Neural cell (in vitro differentiated cells): ENCODE measurements around the gene FBLL1. TPM values are rescaled to one million over a fixed set of nuclear protein-coding genes. Genes with fewer than 3 reads are reported as not detected.

Source experiments
- H2AFZ ChIP-seq: fragments of 200-600, 300-800 bp; sonication (generic), shearing (Covaris generic); 2 replicates; pipeline ENCODE4 v1.6.0; 2014; ENCODE audit warnings: low read depth, mild to moderate bottlenecking, antibody characterized with exemption, low read length, moderate library complexity
- H3F3A ChIP-seq: fragments of 200-600 bp; shearing (Covaris generic); 2 replicates; pipeline ENCODE4 v1.6.1; 2016; ENCODE audit warnings: mild to moderate bottlenecking, moderate library complexity, mixed read lengths, antibody characterized with exemption, low read length; ENCODE audit not compliant: insufficient read depth, poor library complexity, severe bottlenecking
- H3K27ac ChIP-seq: fragments of 200-600, 300-800 bp; sonication (generic), shearing (Covaris generic); 2 replicates; pipeline ENCODE4 v1.5.1; 2014; ENCODE audit warnings: mild to moderate bottlenecking, low read length, moderate library complexity
- H3K27me3 ChIP-seq: fragments of 300-800, 200-600 bp; sonication (generic), shearing (Covaris generic); 2 replicates; pipeline ENCODE4 v1.6.0; 2014; ENCODE audit warnings: mild to moderate bottlenecking, low read depth, low read length, moderate library complexity; ENCODE audit not compliant: insufficient read depth
- H3K36me3 ChIP-seq: fragments of 300-800, 200-600 bp; sonication (generic), shearing (Covaris generic); 2 replicates; pipeline ENCODE4 v1.5.1; 2014; ENCODE audit warnings: mild to moderate bottlenecking, antibody characterized with exemption, low read length, moderate library complexity; ENCODE audit not compliant: insufficient read depth
- H3K4me2 ChIP-seq: fragments of 300-800, 200-600 bp; sonication (generic), shearing (Covaris generic); 2 replicates; pipeline ENCODE4 v1.6.0; 2014; ENCODE audit warnings: mild to moderate bottlenecking, low read length
- H3K4me3 ChIP-seq: fragments of 300-800, 200-600 bp; sonication (generic), shearing (Covaris generic); 2 replicates; pipeline ENCODE4 v1.5.1; 2014; ENCODE audit warnings: mild to moderate bottlenecking, low read length, moderate library complexity
- H3K79me2 ChIP-seq: fragments of 200-600 bp; shearing (Covaris generic); replicated peaks from 2 replicates; pipeline ENCODE4 v1.6.0; 2014; ENCODE audit warnings: mild to moderate bottlenecking, low read length, moderate library complexity; ENCODE audit not compliant: insufficient read depth
- H3K9ac ChIP-seq: fragments of 300-800, 200-600 bp; sonication (generic), shearing (Covaris generic); 2 replicates; pipeline ENCODE4 v1.6.1; 2016; ENCODE audit warnings: mild to moderate bottlenecking, low read length, mixed read lengths
- H3K9me2 ChIP-seq: fragments of 200-600 bp; shearing (Covaris generic); 2 replicates; pipeline ENCODE4 v1.6.1; 2016; ENCODE audit warnings: mild to moderate bottlenecking, low read length, mixed read lengths; ENCODE audit not compliant: insufficient read depth
- H3K9me3 ChIP-seq: fragments of 200-600, 300-800 bp; sonication (generic), shearing (Covaris generic); 2 replicates; pipeline ENCODE4 v1.6.1; 2016; ENCODE audit warnings: mild to moderate bottlenecking, mixed run types, low read length, moderate library complexity, mixed read lengths
- H4K20me1 ChIP-seq: fragments of 200-600 bp; shearing (Covaris generic); 2 replicates; pipeline ENCODE4 v1.6.1; 2016; ENCODE audit warnings: mild to moderate bottlenecking, mixed run types; ENCODE audit not compliant: insufficient read depth
- EP300 ChIP-seq: fragments of 450-650 bp; conservative IDR thresholded peaks from 2 replicates; pipeline ENCODE4 v1.6.1; 2014; ENCODE audit warnings: antibody characterized with exemption, mild to moderate bottlenecking, moderate library complexity; ENCODE audit not compliant: poor library complexity, severe bottlenecking
- EZH2 ChIP-seq: fragments of 200-600, 300-800 bp; shearing (Covaris generic), sonication (generic); IDR thresholded peaks from 2 replicates; pipeline ENCODE4 v1.6.1; 2014; ENCODE audit warnings: antibody characterized with exemption, low read length, borderline replicate concordance, mild to moderate bottlenecking; ENCODE audit not compliant: insufficient read depth, poor library complexity, severe bottlenecking
- MXI1 ChIP-seq: fragments of 450-650 bp; conservative IDR thresholded peaks from 2 replicates; pipeline ENCODE4 v1.6.1; 2014; ENCODE audit warnings: antibody characterized with exemption, mild to moderate bottlenecking; ENCODE audit not compliant: poor library complexity, severe bottlenecking
- POLR2AphosphoS5 ChIP-seq: IDR thresholded peaks from 2 replicates; pipeline ENCODE4 v1.6.1; 2012
- RAD21 ChIP-seq: fragments of 450-650 bp; conservative IDR thresholded peaks from 2 replicates; pipeline ENCODE4 v1.6.1; 2014; ENCODE audit warnings: antibody characterized with exemption, mild to moderate bottlenecking, moderate library complexity
- SMC3 ChIP-seq: fragments of 450-650 bp; conservative IDR thresholded peaks from 2 replicates; pipeline ENCODE4 v1.6.1; 2014; ENCODE audit warnings: antibody characterized with exemption, mild to moderate bottlenecking, moderate library complexity; ENCODE audit not compliant: poor library complexity
- TAF1 ChIP-seq: IDR thresholded peaks from 2 replicates; pipeline ENCODE4 v1.6.1; 2012; ENCODE audit warnings: low read depth
- polyA plus RNA-seq: library from polyadenylated mRNA; depleted of rRNA; stranded (reverse); fragments of >200 nt; gene quantifications from 2 replicates; pipeline ENCODE4 v1.2.3, GENCODE V29; 2014
- TF ChIP-seq, protein P1 (sequence below): IDR thresholded peaks from 2 replicates; pipeline ENCODE4 v1.6.1; 2012; ENCODE audit warnings: borderline replicate concordance
- TF ChIP-seq, protein P2 (sequence below): fragments of 450-650 bp; IDR thresholded peaks from 2 replicates; pipeline ENCODE4 v1.5.1; 2014; ENCODE audit warnings: antibody characterized with exemption, mild to moderate bottlenecking, moderate library complexity; ENCODE audit not compliant: poor library complexity, severe bottlenecking

Gene FBLL1
- polyA plus RNA-seq, 1 donor from 2014 or later: 63.7 TPM

DNA sequence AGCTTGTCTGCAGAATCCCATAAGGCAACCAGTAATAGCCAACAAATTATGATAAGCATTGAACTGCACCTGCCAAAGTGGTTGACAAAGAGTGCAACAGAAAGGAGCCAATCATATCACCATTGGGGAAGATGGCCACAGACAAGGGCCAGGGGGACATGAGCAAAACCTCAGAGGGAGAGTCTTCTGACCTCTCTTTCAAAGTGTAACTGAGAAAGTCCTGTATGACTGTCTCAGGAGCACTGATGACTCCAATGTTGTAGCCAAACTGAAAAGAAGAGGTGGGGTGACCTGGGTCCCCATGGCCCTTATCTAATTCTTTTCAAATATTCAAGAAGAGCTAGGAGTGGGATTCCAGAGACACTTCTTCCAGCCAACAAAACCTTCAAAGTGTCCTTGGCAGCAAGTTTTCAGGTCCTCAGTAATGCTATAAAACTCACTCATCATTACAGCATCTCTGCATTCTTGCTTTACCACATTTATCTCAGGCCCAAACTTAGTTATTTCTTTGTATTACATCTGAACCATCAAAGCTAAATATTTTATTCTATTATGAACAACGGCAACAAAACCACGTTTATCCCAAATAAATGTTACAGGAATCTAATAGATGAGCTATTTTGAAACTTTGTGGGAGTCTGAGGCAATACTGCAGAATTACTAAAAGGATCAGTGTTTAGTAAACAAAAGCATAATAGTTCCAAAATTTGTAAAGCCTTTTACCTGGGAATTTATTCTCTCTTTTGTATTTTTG, 24.4 kb downstream of the FBLL1 start:
- Histone ChIP-seq H3K9ac (no peak overlapping the region), H3F3A (no peaks in the 10 kb centered on the region), H3K4me3 (no peak overlapping the region), H3K27me3 (no peaks in the 10 kb centered on the region), H3K27ac (no peak overlapping the region), H3K9me3 (no peaks in the 10 kb centered on the region), H3K79me2 (peaks cover 15% of the 10 kb centered on the region), H2AFZ (no peak overlapping the region), H4K20me1 (no peaks in the 10 kb centered on the region), H3K36me3 (peaks cover 19% of the 10 kb centered on the region), H3K4me2 (no peak overlapping the region), H3K9me2 (no peaks in the 10 kb centered on the region)
- TF ChIP-seq, protein P1, sequence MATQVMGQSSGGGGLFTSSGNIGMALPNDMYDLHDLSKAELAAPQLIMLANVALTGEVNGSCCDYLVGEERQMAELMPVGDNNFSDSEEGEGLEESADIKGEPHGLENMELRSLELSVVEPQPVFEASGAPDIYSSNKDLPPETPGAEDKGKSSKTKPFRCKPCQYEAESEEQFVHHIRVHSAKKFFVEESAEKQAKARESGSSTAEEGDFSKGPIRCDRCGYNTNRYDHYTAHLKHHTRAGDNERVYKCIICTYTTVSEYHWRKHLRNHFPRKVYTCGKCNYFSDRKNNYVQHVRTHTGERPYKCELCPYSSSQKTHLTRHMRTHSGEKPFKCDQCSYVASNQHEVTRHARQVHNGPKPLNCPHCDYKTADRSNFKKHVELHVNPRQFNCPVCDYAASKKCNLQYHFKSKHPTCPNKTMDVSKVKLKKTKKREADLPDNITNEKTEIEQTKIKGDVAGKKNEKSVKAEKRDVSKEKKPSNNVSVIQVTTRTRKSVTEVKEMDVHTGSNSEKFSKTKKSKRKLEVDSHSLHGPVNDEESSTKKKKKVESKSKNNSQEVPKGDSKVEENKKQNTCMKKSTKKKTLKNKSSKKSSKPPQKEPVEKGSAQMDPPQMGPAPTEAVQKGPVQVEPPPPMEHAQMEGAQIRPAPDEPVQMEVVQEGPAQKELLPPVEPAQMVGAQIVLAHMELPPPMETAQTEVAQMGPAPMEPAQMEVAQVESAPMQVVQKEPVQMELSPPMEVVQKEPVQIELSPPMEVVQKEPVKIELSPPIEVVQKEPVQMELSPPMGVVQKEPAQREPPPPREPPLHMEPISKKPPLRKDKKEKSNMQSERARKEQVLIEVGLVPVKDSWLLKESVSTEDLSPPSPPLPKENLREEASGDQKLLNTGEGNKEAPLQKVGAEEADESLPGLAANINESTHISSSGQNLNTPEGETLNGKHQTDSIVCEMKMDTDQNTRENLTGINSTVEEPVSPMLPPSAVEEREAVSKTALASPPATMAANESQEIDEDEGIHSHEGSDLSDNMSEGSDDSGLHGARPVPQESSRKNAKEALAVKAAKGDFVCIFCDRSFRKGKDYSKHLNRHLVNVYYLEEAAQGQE: no peak
- TF ChIP-seq SMC3: no peak
- TF ChIP-seq, protein P2, sequence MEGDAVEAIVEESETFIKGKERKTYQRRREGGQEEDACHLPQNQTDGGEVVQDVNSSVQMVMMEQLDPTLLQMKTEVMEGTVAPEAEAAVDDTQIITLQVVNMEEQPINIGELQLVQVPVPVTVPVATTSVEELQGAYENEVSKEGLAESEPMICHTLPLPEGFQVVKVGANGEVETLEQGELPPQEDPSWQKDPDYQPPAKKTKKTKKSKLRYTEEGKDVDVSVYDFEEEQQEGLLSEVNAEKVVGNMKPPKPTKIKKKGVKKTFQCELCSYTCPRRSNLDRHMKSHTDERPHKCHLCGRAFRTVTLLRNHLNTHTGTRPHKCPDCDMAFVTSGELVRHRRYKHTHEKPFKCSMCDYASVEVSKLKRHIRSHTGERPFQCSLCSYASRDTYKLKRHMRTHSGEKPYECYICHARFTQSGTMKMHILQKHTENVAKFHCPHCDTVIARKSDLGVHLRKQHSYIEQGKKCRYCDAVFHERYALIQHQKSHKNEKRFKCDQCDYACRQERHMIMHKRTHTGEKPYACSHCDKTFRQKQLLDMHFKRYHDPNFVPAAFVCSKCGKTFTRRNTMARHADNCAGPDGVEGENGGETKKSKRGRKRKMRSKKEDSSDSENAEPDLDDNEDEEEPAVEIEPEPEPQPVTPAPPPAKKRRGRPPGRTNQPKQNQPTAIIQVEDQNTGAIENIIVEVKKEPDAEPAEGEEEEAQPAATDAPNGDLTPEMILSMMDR: no peak
- TF ChIP-seq EZH2: no peak
- TF ChIP-seq EP300: no peak
- TF ChIP-seq TAF1: no peak
- TF ChIP-seq MXI1: no peak
- TF ChIP-seq RAD21: no peak
- TF ChIP-seq POLR2AphosphoS5: no peak

DNA sequence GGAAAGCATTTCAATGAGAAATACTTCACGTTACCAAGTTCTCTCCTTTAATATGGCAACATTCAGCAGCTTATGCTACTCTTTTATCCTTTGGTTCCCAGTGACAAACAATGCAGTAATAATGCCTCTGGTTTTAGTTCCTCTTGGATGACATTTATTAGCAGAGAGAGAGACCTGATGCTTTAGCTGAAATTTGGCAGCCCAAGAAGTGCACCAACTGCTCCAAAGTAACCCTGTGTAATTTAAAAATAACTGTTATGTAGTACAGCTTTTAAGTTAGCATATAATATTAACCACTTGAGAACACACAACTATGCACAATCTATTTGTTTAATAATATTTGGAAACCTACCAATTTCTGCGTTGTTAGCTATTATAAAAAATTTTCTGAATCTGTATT, 28.3 kb downstream of the FBLL1 start:
- Histone ChIP-seq H4K20me1 (peaks cover 5% of the 10 kb centered on the region), H3K9ac (no peak overlapping the region), H3K9me2 (no peaks in the 10 kb centered on the region), H3F3A (no peaks in the 10 kb centered on the region), H3K27me3 (no peaks in the 10 kb centered on the region), H3K27ac (no peak overlapping the region), H3K4me3 (no peak overlapping the region), H3K36me3 (peaks cover 14% of the 10 kb centered on the region), H2AFZ (no peak overlapping the region), H3K9me3 (no peaks in the 10 kb centered on the region), H3K79me2 (peaks cover 26% of the 10 kb centered on the region), H3K4me2 (no peak overlapping the region)
- TF ChIP-seq EP300 (no peak), EZH2 (no peak), RAD21 (no peak)
- TF ChIP-seq, protein P1: no peak
- TF ChIP-seq, protein P2: no peak
